Measurements from ENCODE around the gene AP4E1. TPM values are rescaled to one million over a fixed set of nuclear protein-coding genes. Genes with fewer than 3 reads are reported as not detected.

Gene AP4E1
- total and polyA plus RNA-seq, 2 of the 4 experiments (the other 2 are of a cell fraction), result 3.1 to 6.8 TPM

DNA sequence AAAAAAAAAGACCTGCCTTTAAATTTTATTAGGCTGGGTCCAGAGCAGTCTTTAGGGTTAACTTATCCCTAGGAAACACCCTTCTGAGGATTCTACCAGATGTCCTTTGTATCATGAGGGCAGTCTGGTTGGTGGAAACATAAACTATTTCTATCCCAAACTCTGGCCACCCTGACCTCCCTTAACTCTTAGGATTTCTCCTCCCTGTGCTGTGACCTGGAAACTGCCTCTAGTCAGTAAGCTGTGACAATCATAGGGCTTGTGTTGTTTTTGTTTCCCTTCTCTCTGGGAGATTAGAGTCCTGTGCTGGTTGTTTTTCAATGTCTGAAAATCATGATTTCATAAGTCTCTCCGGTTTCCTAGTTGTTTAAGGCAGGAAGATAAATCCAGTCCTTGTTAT, 108.1 kb downstream of the AP4E1 start:
- BruUV-seq (replicated peaks), result no TSS peak
- no peak overlapping the region for H4K91ac ChIP-seq (ENCODE audit: insufficient read depth, low read depth, low read length)
- H3K79me1 ChIP-seq (ENCODE audit: low read depth in 1 of 2, low read length in 2 of 2), result no peaks in the 10 kb centered on the region
- H2BK20ac ChIP-seq (ENCODE audit: low read depth, low read length), result no peak overlapping the region
- H2BK5ac ChIP-seq (ENCODE audit: low read depth, low read length, poor library complexity, severe bottlenecking), result no peak overlapping the region
- no peak overlapping the region for H3K56ac ChIP-seq (ENCODE audit: extremely low read depth, insufficient read depth, low read length)
- no peak overlapping the region for H2AFZ ChIP-seq (replicated peaks; ENCODE audit: low read length, poor library complexity)
- H3K4ac ChIP-seq (ENCODE audit: low read depth, low read length), result no peak overlapping the region
- H3K4me2 ChIP-seq (ENCODE audit: low read depth, low read length), result no peak overlapping the region
- ATAC-seq (ENCODE audit: low read depth) (no peak), DNase-seq (no peak)
- no peak overlapping the region for H2BK15ac ChIP-seq (ENCODE audit: low read depth, low read length)
- H2BK120ac ChIP-seq (ENCODE audit: low read depth, low read length), result no peak overlapping the region
- POLR2A ChIA-PET (ENCODE audit: unreplicated experiment), result no interaction called here
- CTCF ChIA-PET, result no interaction called here
- H3K9me1 ChIP-seq (ENCODE audit: insufficient read depth, low read length), result no peaks in the 10 kb centered on the region
- H3K27ac ChIP-seq (ENCODE audit: insufficient read depth, low read length), result no peak overlapping the region
- TF ChIP-seq RFX5 (IDR thresholded peaks at IDR 0.05; ENCODE audit: low read depth, low read length), result no peak
- TF ChIP-seq RCOR1 (IDR thresholded peaks at IDR 0.05; ENCODE audit: insufficient replicate concordance, low read length), result no peak
- TF ChIP-seq POLR2A (IDR thresholded peaks at IDR 0.05; ENCODE audit: low read depth, low read length), result no peak
- no peak for TF ChIP-seq ELK1 (IDR thresholded peaks at IDR 0.05; ENCODE audit: borderline replicate concordance, low read depth, low read length)
- TF ChIP-seq CHD1 (IDR thresholded peaks at IDR 0.05; ENCODE audit: low read depth, low read length), result no peak
- no peak for TF ChIP-seq BHLHE40 (IDR thresholded peaks at IDR 0.05; ENCODE audit: low read depth, low read length)
- TF ChIP-seq MXI1 (IDR thresholded peaks at IDR 0.05; ENCODE audit: borderline replicate concordance, low read depth, low read length), result no peak
- TF ChIP-seq MAZ (IDR thresholded peaks at IDR 0.05; ENCODE audit: borderline replicate concordance, low read depth, low read length), result no peak
- TF ChIP-seq RAD21 (IDR thresholded peaks at IDR 0.05; ENCODE audit: low read length), result no peak
- TF ChIP-seq, protein P1, sequence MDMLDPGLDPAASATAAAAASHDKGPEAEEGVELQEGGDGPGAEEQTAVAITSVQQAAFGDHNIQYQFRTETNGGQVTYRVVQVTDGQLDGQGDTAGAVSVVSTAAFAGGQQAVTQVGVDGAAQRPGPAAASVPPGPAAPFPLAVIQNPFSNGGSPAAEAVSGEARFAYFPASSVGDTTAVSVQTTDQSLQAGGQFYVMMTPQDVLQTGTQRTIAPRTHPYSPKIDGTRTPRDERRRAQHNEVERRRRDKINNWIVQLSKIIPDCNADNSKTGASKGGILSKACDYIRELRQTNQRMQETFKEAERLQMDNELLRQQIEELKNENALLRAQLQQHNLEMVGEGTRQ (IDR thresholded peaks at IDR 0.05; ENCODE audit: low read depth, low read length), result no peak
- no peak for TF ChIP-seq FOS (IDR thresholded peaks at IDR 0.05; ENCODE audit: low read depth, low read length)
- TF ChIP-seq SMC3 (IDR thresholded peaks at IDR 0.05; ENCODE audit: low read depth, low read length), result no peak
- no peak for TF ChIP-seq NFE2L2 (IDR thresholded peaks at IDR 0.05; ENCODE audit: low read depth, low read length)
- TF ChIP-seq CEBPB (IDR thresholded peaks at IDR 0.05; ENCODE audit: low read depth, low read length), result no peak
- no peak overlapping the region for H2AK5ac ChIP-seq (ENCODE audit: low read depth, low read length)
- in situ Hi-C loops (cut with MboI; ENCODE audit: low sequenced_read_pairs) (no loop called here), dilution Hi-C loops (cut with HindIII; ENCODE audit: low sequenced_read_pairs, unreplicated experiment) (no loop called here), intact Hi-C loops (cut with micrococcal nuclease) (no loop called here)
- H3K27me3 ChIP-seq (ENCODE audit: control insufficient read depth, insufficient read depth, low read length), result no peaks in the 10 kb centered on the region
- no peak overlapping the region for H4K8ac ChIP-seq (ENCODE audit: low read depth in 2 of 2, low read length in 2 of 2)
- H4K20me1 ChIP-seq (ENCODE audit: insufficient read depth, low read length), result no peaks in the 10 kb centered on the region
- H3K9ac ChIP-seq (ENCODE audit: low read depth, low read length), result no peak overlapping the region
- H4K5ac ChIP-seq (ENCODE audit: low read depth, low read length), result no peak overlapping the region
- H3K18ac ChIP-seq (ENCODE audit: low read depth, low read length), result no peak overlapping the region
- H3K4me1 ChIP-seq (ENCODE audit: control insufficient read depth, insufficient read depth, low read length), result no peaks in the 10 kb centered on the region
- H3K14ac ChIP-seq (replicated peaks; ENCODE audit: low read depth, low read length), result no peak overlapping the region
- no peak overlapping the region for H3K23ac ChIP-seq (ENCODE audit: low read depth, low read length)
- peak overlapping the region; percentile 61 for H2AK9ac ChIP-seq (replicated peaks; ENCODE audit: low read depth, low read length, poor library complexity)
- no peaks in the 10 kb centered on the region for H3K9me3 ChIP-seq (ENCODE audit: control insufficient read depth, insufficient read depth, low read length)
- WGBS, 2 experiments (ENCODE audit: extremely low coverage in 2 of 2, insufficient read length in 1 of 2), result no CpG with 5 or more reads among the region's 1 CpG
- H3K4me3 ChIP-seq (ENCODE audit: insufficient read depth, low read depth, low read length), result no peak overlapping the region
- H3K36me3 ChIP-seq (ENCODE audit: control insufficient read depth, insufficient read depth, low read length), result no peaks in the 10 kb centered on the region

Data from IMR-90 (cell line).